ENCODE results near the gene VPS4A.

DNA sequence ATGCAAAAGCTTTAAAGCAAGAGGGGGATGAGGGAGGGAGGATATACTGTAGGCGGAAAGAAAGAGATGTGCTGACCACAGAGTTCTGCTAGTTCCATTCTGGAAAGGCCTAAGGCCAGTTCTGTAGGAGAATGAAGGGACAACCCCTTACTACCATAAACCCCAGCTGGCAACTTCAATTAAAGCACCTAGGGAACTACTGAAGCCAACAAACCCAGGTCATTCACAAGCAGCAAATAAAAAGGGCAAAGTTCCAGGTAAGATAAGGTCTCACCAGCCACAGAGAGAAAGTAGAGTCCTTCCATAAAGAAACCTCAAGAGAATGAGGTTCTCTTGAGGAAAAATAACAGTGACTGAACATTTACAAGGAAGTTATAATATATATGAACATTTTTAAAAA is 61.9 kb downstream of the VPS4A start:
- TF ChIP-seq, protein P1, sequence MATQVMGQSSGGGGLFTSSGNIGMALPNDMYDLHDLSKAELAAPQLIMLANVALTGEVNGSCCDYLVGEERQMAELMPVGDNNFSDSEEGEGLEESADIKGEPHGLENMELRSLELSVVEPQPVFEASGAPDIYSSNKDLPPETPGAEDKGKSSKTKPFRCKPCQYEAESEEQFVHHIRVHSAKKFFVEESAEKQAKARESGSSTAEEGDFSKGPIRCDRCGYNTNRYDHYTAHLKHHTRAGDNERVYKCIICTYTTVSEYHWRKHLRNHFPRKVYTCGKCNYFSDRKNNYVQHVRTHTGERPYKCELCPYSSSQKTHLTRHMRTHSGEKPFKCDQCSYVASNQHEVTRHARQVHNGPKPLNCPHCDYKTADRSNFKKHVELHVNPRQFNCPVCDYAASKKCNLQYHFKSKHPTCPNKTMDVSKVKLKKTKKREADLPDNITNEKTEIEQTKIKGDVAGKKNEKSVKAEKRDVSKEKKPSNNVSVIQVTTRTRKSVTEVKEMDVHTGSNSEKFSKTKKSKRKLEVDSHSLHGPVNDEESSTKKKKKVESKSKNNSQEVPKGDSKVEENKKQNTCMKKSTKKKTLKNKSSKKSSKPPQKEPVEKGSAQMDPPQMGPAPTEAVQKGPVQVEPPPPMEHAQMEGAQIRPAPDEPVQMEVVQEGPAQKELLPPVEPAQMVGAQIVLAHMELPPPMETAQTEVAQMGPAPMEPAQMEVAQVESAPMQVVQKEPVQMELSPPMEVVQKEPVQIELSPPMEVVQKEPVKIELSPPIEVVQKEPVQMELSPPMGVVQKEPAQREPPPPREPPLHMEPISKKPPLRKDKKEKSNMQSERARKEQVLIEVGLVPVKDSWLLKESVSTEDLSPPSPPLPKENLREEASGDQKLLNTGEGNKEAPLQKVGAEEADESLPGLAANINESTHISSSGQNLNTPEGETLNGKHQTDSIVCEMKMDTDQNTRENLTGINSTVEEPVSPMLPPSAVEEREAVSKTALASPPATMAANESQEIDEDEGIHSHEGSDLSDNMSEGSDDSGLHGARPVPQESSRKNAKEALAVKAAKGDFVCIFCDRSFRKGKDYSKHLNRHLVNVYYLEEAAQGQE (IDR thresholded peaks at IDR 0.05; ENCODE audit: low read depth), result no peak
- no peak for TF ChIP-seq FOXM1 (IDR thresholded peaks at IDR 0.05; ENCODE audit: borderline replicate concordance, low read depth)
- TF ChIP-seq, protein P2, sequence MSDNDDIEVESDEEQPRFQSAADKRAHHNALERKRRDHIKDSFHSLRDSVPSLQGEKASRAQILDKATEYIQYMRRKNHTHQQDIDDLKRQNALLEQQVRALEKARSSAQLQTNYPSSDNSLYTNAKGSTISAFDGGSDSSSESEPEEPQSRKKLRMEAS (IDR thresholded peaks at IDR 0.05), result no peak
- no peak for TF ChIP-seq TEAD4 (IDR thresholded peaks at IDR 0.05)
